Common myeloid progenitor, CD34-positive (primary cell): ENCODE data around the gene CCDC107.
"Not testable (repeated sequence)": the region's sequence is repeated elsewhere in the genome, so short reads cannot be mapped to it uniquely, and the experiment has no call there.

Experiments used
- CTCF ChIA-PET: fragments of 350-600 bp; sonication (Branson Sonifier 250); formaldehyde crosslinking; loops from one replicate; lab custom pipeline; 2021; ENCODE audit warnings: antibody characterized with exemption; lab: Charles Lee
- POLR2A ChIA-PET: fragments of 350-600 bp; sonication (Branson Sonifier 250); formaldehyde crosslinking; loops from one replicate; lab custom pipeline; 2021; ENCODE audit warnings: antibody characterized with exemption; lab: Charles Lee
- DNase-seq, 3 donors: peaks; one replicate each; pipeline versions ENCODE4 v3.0.0 to v3.0.0-alpha.2; 2013
- H3K27ac ChIP-seq, 2 experiments: 1 replicate in 1 of 2; 2 replicates in 1 of 2; pipeline ENCODE4 v1.7.0; 2013; ENCODE audit warnings: inconsistent platforms in 2 of 2, low read length in 2 of 2, mild to moderate bottlenecking in 2 of 2, low read depth in 1 of 2, moderate library complexity in 1 of 2; ENCODE audit not compliant: severe bottlenecking in 2 of 2, insufficient read depth in 1 of 2, poor library complexity in 1 of 2
- H3K27me3 ChIP-seq, 5 experiments: replicated peaks in 2 of 5; 1 replicate in 3 of 5; 2 replicates in 2 of 5; pipeline versions ENCODE4 v1.6.1 to v1.7.0; 2013; ENCODE audit warnings: low read length in 4 of 5, mild to moderate bottlenecking in 2 of 5, moderate library complexity in 2 of 5, inconsistent platforms in 1 of 5; ENCODE audit not compliant: insufficient read depth in 5 of 5, control insufficient read depth in 4 of 5
- H3K36me3 ChIP-seq, 4 experiments: 1 replicate in 2 of 4; 2 replicates in 2 of 4; pipeline versions ENCODE4 v1.6.1 to v1.7.0; 2013; ENCODE audit warnings: low read length in 3 of 4, control low read depth in 1 of 4, mild to moderate bottlenecking in 1 of 4; ENCODE audit not compliant: control insufficient read depth in 4 of 4, insufficient read depth in 4 of 4
- H3K4me1 ChIP-seq, 4 experiments: 1 replicate in 3 of 4; 2 replicates in 1 of 4; pipeline versions ENCODE4 v1.6.1 to v1.7.1; 2013; ENCODE audit warnings: low read length in 3 of 4, mild to moderate bottlenecking in 3 of 4, control low read depth in 1 of 4, inconsistent platforms in 1 of 4, moderate library complexity in 1 of 4; ENCODE audit not compliant: control insufficient read depth in 4 of 4, insufficient read depth in 4 of 4; ENCODE audit errors: control extremely low read depth in 1 of 4
- H3K4me3 ChIP-seq, 7 experiments: 1 replicate in 4 of 7; 2 replicates in 3 of 7; pipeline versions ENCODE4 v1.5.1 to v1.7.0; 2013; ENCODE audit warnings: mild to moderate bottlenecking in 7 of 7, low read length in 6 of 7, moderate library complexity in 6 of 7, inconsistent platforms in 2 of 7, low read depth in 2 of 7, control low read depth in 1 of 7; ENCODE audit not compliant: insufficient read depth in 4 of 7, control insufficient read depth in 1 of 7; ENCODE audit errors: extremely low read depth in 1 of 7
- H3K9me3 ChIP-seq, 5 experiments: 1 replicate in 4 of 5; 2 replicates in 1 of 5; pipeline versions ENCODE4 v1.6.1 to v1.7.1; 2013; ENCODE audit warnings: low read length in 4 of 5, mild to moderate bottlenecking in 2 of 5, inconsistent platforms in 1 of 5, low read depth in 1 of 5, moderate library complexity in 1 of 5; ENCODE audit not compliant: control insufficient read depth in 4 of 5, insufficient read depth in 2 of 5; ENCODE audit errors: control extremely low read depth in 1 of 5
- WGBS: methylation state at CpG from one replicate; pipeline ENCODE4 v1.1.5; 2013; ENCODE audit not compliant: insufficient coverage; 5-methylcytosine and 5-hydroxymethylcytosine counted together

CCDC107 gene

DNA sequence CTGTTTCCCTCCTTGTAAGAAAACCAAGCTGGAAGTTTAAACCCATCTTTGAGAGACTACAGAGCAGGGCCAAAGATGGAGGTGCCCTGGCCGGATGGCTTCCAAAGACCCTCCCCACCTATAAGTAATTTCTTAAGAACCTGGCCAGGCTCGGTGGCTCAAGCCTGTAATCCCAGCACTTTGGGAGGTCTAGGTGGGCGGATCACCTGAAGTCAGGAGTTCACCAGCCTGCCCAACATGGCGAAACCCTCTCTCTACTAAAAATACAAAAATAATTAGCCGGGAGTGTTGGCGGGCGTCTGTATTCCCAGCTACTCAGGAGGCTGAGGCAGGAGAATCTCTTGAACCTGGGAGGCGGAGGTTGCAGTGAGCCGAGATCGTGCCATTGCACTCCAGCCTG lies 12.4 kb upstream of the CCDC107 start:
- ChIA-PET CTCF (interaction anchor here (0.7 to 8.5 kb wide), 12 partner anchors 8 to 273 kb away, joined by 3 to 117 read pairs (median 5); partner anchors contain the start of genes ARHGEF39, CCDC107 and RMRP), POLR2A (interaction anchor here (0.8 to 2.7 kb wide), 2 partner anchors 12 to 86 kb away, joined by 3 to 14 read pairs; partner anchors contain the start of genes CCDC107, CREB3, RMRP and TLN1)
- peak overlapping the region; percentile 83 to 87 for H3K27ac ChIP-seq
- not testable (repeated sequence) for H3K36me3 ChIP-seq, DNase-seq, H3K9me3 ChIP-seq, H3K27me3 ChIP-seq
- 27% methylated on average over 5 of the region's 10 CpGs for WGBS
- peaks cover 0 to 65% (median 36%) of the 10 kb centered on the region in 4 experiments for H3K4me1 ChIP-seq
- peak overlapping the region; percentile 46 to 91 (median 84) for H3K4me3 ChIP-seq

DNA sequence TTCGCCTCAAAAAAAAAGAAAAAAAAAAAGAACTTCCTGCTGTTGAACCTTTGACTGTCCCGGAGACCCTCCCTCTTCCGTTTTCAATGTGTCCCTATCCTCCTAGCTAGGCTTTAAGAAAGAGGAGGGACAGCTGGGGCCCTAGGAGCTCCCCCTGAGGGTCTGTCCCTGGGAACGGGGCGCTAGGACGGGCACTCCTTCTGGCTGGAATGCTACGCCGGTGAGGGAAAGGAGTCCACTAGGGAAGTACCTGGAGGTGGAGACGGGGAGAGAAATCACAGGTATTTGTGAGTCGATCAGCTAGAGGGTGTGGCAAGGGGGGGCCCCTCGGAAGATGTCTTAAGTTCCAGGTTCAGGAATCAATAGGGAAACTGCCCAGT lies 11.9 kb upstream of the CCDC107 start:
- Histone ChIP-seq H3K27me3 (no peaks in the 10 kb centered on the region), H3K36me3 (no peaks in the 10 kb centered on the region), H3K4me1 (peaks cover 0 to 66% (median 36%) of the 10 kb centered on the region in 4 experiments), H3K9me3 (no peaks in the 10 kb centered on the region), H3K27ac (peak overlapping the region; percentile 83 to 87), H3K4me3 (peak overlapping the region; percentile 46 to 91 (median 84))
- 0% methylated on average over 8 of the region's 11 CpGs for WGBS
- ChIA-PET CTCF (interaction anchor here (0.6 to 8.5 kb wide), 14 partner anchors 7 to 272 kb away, joined by 3 to 117 read pairs (median 6); partner anchors contain the start of genes ARHGEF39, CCDC107 and RMRP), POLR2A (interaction anchor here (0.8 to 2.7 kb wide), 2 partner anchors 11 to 86 kb away, joined by 3 to 14 read pairs; partner anchors contain the start of genes CCDC107, CREB3, RMRP and TLN1)
- peak in 2 of 3 donors; percentile 43 to 45 for DNase-seq

DNA sequence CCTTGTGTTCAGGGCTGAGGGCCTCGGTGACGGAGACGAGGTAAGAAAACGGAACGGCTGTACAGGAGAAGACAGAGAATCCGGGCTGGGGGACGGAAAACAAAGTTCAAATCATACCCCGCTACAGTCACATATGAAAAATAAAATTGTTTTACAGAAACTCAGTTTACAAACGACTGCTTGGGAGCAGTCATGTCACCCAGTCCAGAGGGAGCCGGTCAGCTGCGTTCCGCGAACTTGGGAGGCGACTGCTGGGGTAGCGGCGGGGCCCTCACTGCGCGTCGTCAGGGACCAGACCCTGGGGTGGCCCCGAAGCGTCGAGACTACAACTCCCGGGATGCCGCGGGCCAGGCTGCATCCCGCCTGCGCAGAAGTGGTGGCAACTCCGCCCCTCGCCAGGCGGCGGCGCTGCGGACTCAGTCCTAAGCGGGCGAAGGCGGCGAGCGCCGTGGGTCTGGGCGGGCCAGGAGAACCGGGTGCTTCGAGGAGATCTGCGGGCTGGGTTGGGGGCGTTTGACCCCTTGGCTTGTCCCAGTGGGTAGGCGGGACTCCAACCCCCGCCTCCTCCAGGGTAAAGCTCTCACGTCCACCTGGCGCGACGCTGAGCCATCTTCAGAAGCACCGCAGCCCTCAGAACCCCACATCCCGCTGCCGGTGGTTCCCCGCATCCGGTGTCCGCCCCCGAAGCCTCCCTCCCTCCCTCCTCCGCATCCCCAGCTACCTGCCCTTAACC lies 11.4 kb upstream of the CCDC107 start:
- POLR2A ChIA-PET, result interaction anchor here (0.6 to 2.7 kb wide), 3 partner anchors 11 to 663 kb away, joined by 3 to 14 read pairs (median 3); partner anchors contain the start of genes CCDC107, CREB3, RMRP and TLN1
- DNase-seq, result peak; percentile 91 to 94 (median 94)
- WGBS, result under 1% methylated on average over 52 of the region's 58 CpGs
- Histone ChIP-seq H3K27me3 (no peaks in the 10 kb centered on the region), H3K4me1 (peaks cover 0 to 61% (median 34%) of the 10 kb centered on the region in 4 experiments), H3K27ac (peak overlapping the region; percentile 83 to 87), H3K36me3 (no peaks in the 10 kb centered on the region), H3K9me3 (no peaks in the 10 kb centered on the region), H3K4me3 (peak overlapping the region; percentile 46 to 91 (median 84))
- CTCF ChIA-PET, result interaction anchor here (0.6 to 8.5 kb wide), 23 partner anchors 11 to 167 kb away, joined by 3 to 117 read pairs (median 6); partner anchors contain the start of genes ARHGEF39, CCDC107, GBA2 and RGP1

DNA sequence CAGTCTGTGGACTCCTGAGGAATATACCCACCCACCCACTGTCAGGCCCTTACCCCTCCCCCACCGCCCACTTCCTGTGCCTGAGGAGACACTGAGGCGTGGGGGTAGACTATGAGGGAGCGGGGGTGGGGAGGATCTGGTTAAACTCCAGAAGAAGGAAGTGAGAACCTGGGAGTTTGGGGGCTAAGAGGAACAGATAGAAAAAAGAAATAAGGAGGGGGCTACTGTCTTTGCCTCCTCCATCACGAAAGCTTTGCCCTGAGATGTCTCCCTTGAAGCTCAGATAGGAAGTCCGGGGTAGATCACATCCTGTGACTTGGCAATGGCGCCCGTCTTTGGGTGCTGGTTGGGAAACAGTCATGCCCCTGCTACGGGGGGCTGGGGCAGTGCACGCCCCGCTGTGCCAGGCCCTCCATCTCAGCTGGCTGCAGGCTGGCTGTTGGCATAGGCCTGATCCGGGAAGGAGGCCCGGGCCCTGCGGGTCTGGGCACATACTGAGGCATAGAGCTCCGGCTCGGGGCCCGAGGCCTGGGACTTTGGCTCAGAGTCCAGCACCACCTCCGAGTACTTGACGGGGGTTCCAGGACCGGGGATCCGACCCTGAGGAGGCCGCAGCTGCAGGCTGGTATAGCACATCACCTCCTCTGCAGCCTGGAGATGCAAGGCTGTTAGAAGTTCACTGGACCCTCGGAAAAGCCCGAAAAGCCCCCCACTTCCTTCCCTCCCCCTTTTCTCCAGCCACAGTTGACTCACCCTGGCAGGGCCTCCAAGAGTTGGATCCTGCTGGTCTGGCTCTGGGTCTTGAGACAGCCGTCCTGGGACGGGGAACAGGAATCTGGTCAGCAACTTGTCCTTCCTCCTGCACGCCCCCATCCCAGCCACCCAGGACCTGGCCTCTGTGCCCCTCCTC lies 8.4 kb upstream of the CCDC107 start:
- H3K9me3 ChIP-seq, result no peaks in the 10 kb centered on the region
- ChIA-PET POLR2A (interaction anchor here (0.9 kb wide), 1 partner anchor 25 kb away, joined by 3 read pairs; no protein-coding TSS in a partner anchor), CTCF (interaction anchor here (1.1 to 8.5 kb wide), 4 partner anchors 11 to 46 kb away, joined by 4 to 117 read pairs (median 50); partner anchors contain the start of genes ARHGEF39, CCDC107 and RMRP)
- H3K4me3 ChIP-seq, result peak overlapping the region in 1 of 7 experiments; percentile 19
- no peaks in the 10 kb centered on the region for H3K27me3 ChIP-seq
- peak overlapping the region in 1 of 2 experiments; percentile 32 for H3K27ac ChIP-seq
- 86% methylated on average over 23 of the region's 26 CpGs for WGBS
- DNase-seq, result peak in 2 of 3 donors; percentile 22 to 25
- H3K4me1 ChIP-seq, result peaks cover 0 to 56% (median 34%) of the 10 kb centered on the region in 4 experiments
- H3K36me3 ChIP-seq, result no peaks in the 10 kb centered on the region

DNA sequence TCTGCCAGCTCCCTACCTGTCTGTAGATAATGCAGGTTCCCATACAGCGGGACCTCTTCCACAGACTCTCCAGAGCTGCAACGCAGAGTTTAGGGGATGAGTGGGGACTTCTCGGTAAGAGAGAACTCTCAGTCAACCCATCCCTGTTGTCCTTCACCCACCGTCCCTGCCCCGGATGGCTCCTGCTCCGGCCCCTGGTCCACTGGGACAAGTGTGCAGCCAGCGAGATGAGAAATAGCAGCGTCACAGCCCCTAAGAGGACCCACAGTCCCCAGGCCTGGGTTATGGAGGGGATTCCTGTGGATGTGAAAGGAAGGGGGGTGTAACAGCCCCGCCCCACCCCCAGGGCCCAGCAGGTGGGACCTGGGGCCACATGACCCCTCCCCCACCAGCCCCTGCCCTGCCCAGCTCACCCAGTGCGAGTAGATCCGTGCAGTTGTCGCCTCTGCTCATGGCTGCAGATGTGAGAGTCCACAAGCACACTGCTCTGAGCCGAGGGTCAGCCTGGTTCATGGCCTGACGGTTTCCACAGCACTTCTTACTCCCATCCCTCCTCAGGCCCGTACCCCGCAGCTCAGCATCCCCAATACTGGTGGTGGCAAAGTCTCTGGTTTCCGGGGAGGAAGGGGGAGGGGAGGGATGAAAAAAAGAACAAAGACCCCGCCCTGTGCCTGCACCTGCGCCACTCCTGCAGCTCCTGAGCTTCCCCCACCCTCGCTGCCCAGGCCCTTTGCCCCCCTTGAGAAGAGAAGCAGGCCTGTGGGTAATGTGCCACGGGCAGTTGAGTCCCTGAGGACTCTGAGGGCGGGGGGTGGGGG lies 7.5 kb upstream of the CCDC107 start, which contains the start of gene SIT1:
TSS of gene SIT1 (minus strand) at position 591 of the 818 bp plus-strand sequence. CDS start at position 513, 78 bp downstream.
- WGBS, result 85% methylated on average over 9 of the region's 22 CpGs
- ChIA-PET POLR2A (no interaction called here), CTCF (interaction anchor here (1.1 to 8.5 kb wide), 4 partner anchors 10 to 45 kb away, joined by 4 to 117 read pairs (median 50); partner anchors contain the start of genes ARHGEF39, CCDC107 and RMRP)
- Histone ChIP-seq H3K4me3 (peak within 1 kb of the TSS in 1 of 7 experiments; percentile 19), H3K4me1 (peaks cover 0 to 55% (median 32%) of the 10 kb centered on the region in 4 experiments), H3K27me3 (no peaks in the 10 kb centered on the region), H3K36me3 (no peaks in the 10 kb centered on the region), H3K9me3 (no peaks in the 10 kb centered on the region), H3K27ac (peak within 1 kb of the TSS in 1 of 2 experiments; percentile 32)
- DNase-seq, result no peak
